IMR-90 (cell line): ENCODE results near the gene KDM1A. TPM values are rescaled to one million over a fixed set of nuclear protein-coding genes. Genes with fewer than 3 reads are reported as not detected.

Source experiments
- ATAC-seq: fragments of 200-7000 bp; cut with Tn5 transposase; 2 replicates; pipeline ENCODE4 v1.9.1; 2020; ENCODE audit warnings: low read depth, mild to moderate bottlenecking, moderate library complexity
- BruUV-seq: library from RNA; stranded (reverse); fragments of 400-500 nt; replicated peaks from 2 replicates; lab custom pipeline; 2021; lab: Mats Ljungman, UMichigan
- CTCF ChIA-PET: fragments of 300-600 bp; formaldehyde crosslinking; extraction: SDS; loops from one replicate; lab custom pipeline; 2021; ENCODE audit warnings: antibody characterized with exemption; lab: Yijun Ruan, JAX
- POLR2A ChIA-PET: fragments of 300-600 bp; sonication (Branson Sonifier 250); formaldehyde crosslinking; loops from one replicate; lab custom pipeline; 2022; ENCODE audit warnings: antibody characterized with exemption; ENCODE audit not compliant: unreplicated experiment; lab: Charles Lee
- DNase-seq: peaks from one replicate; pipeline ENCODE4 v3.0.0; 2013
- H2AFZ ChIP-seq: replicated peaks from 2 replicates; pipeline ENCODE3; 2013; ENCODE audit warnings: low read length, mild to moderate bottlenecking; ENCODE audit not compliant: poor library complexity
- H2AK5ac ChIP-seq: 2 replicates; pipeline ENCODE4 v1.6.1; 2013; ENCODE audit warnings: low read depth, low read length, inconsistent platforms
- H2AK9ac ChIP-seq: replicated peaks from 2 replicates; pipeline ENCODE3; 2013; ENCODE audit warnings: mild to moderate bottlenecking, low read depth, low read length, moderate library complexity; ENCODE audit not compliant: poor library complexity
- H2BK120ac ChIP-seq: 2 replicates; pipeline ENCODE4 v1.6.1; 2013; ENCODE audit warnings: low read depth, low read length, inconsistent platforms
- H2BK15ac ChIP-seq: 3 replicates; pipeline ENCODE4 v1.6.1; 2013; ENCODE audit warnings: low read depth, low read length, inconsistent platforms
- H2BK20ac ChIP-seq: 2 replicates; pipeline ENCODE4 v1.6.1; 2013; ENCODE audit warnings: low read depth, mild to moderate bottlenecking, inconsistent platforms, low read length, moderate library complexity
- H2BK5ac ChIP-seq: 2 replicates; pipeline ENCODE4 v1.6.1; 2013; ENCODE audit warnings: mild to moderate bottlenecking, low read depth, low read length, inconsistent platforms; ENCODE audit not compliant: poor library complexity, severe bottlenecking
- H3K14ac ChIP-seq: replicated peaks from 2 replicates; pipeline ENCODE4 v1.6.1; 2013; ENCODE audit warnings: low read depth, low read length, inconsistent platforms
- H3K18ac ChIP-seq: 2 replicates; pipeline ENCODE4 v1.6.1; 2013; ENCODE audit warnings: low read depth, low read length, control low read depth
- H3K23ac ChIP-seq: 2 replicates; pipeline ENCODE4 v1.6.1; 2013; ENCODE audit warnings: low read depth, low read length, inconsistent platforms
- H3K27ac ChIP-seq: 2 replicates; pipeline ENCODE4 v1.5.1; 2013; ENCODE audit warnings: mild to moderate bottlenecking, control low read depth, low read length; ENCODE audit not compliant: insufficient read depth
- H3K27me3 ChIP-seq: 2 replicates; pipeline ENCODE4 v1.6.1; 2013; ENCODE audit warnings: low read length; ENCODE audit not compliant: control insufficient read depth, insufficient read depth
- H3K36me3 ChIP-seq: 2 replicates; pipeline ENCODE4 v1.6.1; 2013; ENCODE audit warnings: low read length, mixed read lengths; ENCODE audit not compliant: control insufficient read depth, insufficient read depth
- H3K4ac ChIP-seq: 2 replicates; pipeline ENCODE4 v1.6.1; 2013; ENCODE audit warnings: low read depth, low read length, inconsistent platforms
- H3K4me1 ChIP-seq: 2 replicates; pipeline ENCODE4 v1.6.1; 2013; ENCODE audit warnings: low read length, mixed read lengths; ENCODE audit not compliant: control insufficient read depth, insufficient read depth
- H3K4me2 ChIP-seq: 2 replicates; pipeline ENCODE4 v1.6.1; 2013; ENCODE audit warnings: low read depth, mild to moderate bottlenecking, control low read depth, low read length, moderate library complexity
- H3K4me3 ChIP-seq: 2 replicates; pipeline ENCODE4 v1.5.1; 2013; ENCODE audit warnings: low read depth, mild to moderate bottlenecking, control low read depth, low read length, moderate library complexity; ENCODE audit not compliant: insufficient read depth
- H3K56ac ChIP-seq: 2 replicates; pipeline ENCODE4 v1.6.1; 2013; ENCODE audit warnings: low read length, inconsistent platforms; ENCODE audit not compliant: insufficient read depth; ENCODE audit errors: extremely low read depth
- H3K79me1 ChIP-seq, 2 experiments: 2 replicates each; pipeline ENCODE4 v1.6.1; 2013; ENCODE audit warnings: low read length in 2 of 2, inconsistent platforms in 1 of 2, low read depth in 1 of 2
- H3K9ac ChIP-seq: 2 replicates; pipeline ENCODE4 v1.6.1; 2013; ENCODE audit warnings: low read depth, low read length, control low read depth
- H3K9me1 ChIP-seq: 2 replicates; pipeline ENCODE4 v1.6.1; 2013; ENCODE audit warnings: low read length, inconsistent platforms; ENCODE audit not compliant: insufficient read depth
- H3K9me3 ChIP-seq: 2 replicates; pipeline ENCODE4 v1.6.1; 2013; ENCODE audit warnings: low read length; ENCODE audit not compliant: control insufficient read depth, insufficient read depth
- H4K20me1 ChIP-seq: 2 replicates; pipeline ENCODE4 v1.6.1; 2013; ENCODE audit warnings: low read length, inconsistent platforms; ENCODE audit not compliant: insufficient read depth
- H4K5ac ChIP-seq: 2 replicates; pipeline ENCODE4 v1.6.1; 2013; ENCODE audit warnings: mild to moderate bottlenecking, low read depth, low read length, control low read depth
- H4K8ac ChIP-seq, 2 experiments: 2 replicates each; pipeline ENCODE4 v1.6.1; 2013; ENCODE audit warnings: low read depth in 2 of 2, low read length in 2 of 2, control low read depth in 1 of 2, inconsistent platforms in 1 of 2
- H4K91ac ChIP-seq: 2 replicates; pipeline ENCODE4 v1.6.1; 2013; ENCODE audit warnings: low read depth, low read length, inconsistent platforms; ENCODE audit not compliant: insufficient read depth
- BHLHE40 ChIP-seq: fragments of 150-350 bp; IDR thresholded peaks from 2 replicates; pipeline ENCODE4 v1.6.1; 2016; ENCODE audit warnings: mild to moderate bottlenecking, low read depth, low read length
- CEBPB ChIP-seq: IDR thresholded peaks from 2 replicates; pipeline ENCODE4 v1.6.1; 2012; ENCODE audit warnings: low read depth, low read length, improper control_type of control experiment
- CHD1 ChIP-seq: IDR thresholded peaks from 2 replicates; pipeline ENCODE4 v1.6.1; 2012; ENCODE audit warnings: low read depth, low read length, improper control_type of control experiment
- CTCF ChIP-seq: conservative IDR thresholded peaks from 2 replicates; pipeline ENCODE4 v1.5.1; 2012; ENCODE audit warnings: mild to moderate bottlenecking, low read depth, low read length, improper control_type of control experiment
- ELK1 ChIP-seq: fragments of 150-350 bp; IDR thresholded peaks from 2 replicates; pipeline ENCODE4 v1.6.1; 2016; ENCODE audit warnings: low read depth, mild to moderate bottlenecking, low read length, moderate library complexity, borderline replicate concordance
- FOS ChIP-seq: fragments of 150-350 bp; IDR thresholded peaks from 2 replicates; pipeline ENCODE4 v1.6.1; 2016; ENCODE audit warnings: low read depth, low read length
- MAFK ChIP-seq: IDR thresholded peaks from 2 replicates; pipeline ENCODE4 v1.6.1; 2012; ENCODE audit warnings: low read depth, low read length, improper control_type of control experiment
- MAZ ChIP-seq: IDR thresholded peaks from 2 replicates; pipeline ENCODE4 v1.6.1; 2012; ENCODE audit warnings: low read depth, mild to moderate bottlenecking, low read length, improper control_type of control experiment, moderate library complexity, borderline replicate concordance
- MXI1 ChIP-seq: IDR thresholded peaks from 2 replicates; pipeline ENCODE4 v1.6.1; 2012; ENCODE audit warnings: low read depth, mild to moderate bottlenecking, low read length, moderate library complexity, borderline replicate concordance
- NFE2L2 ChIP-seq: fragments of 150-350 bp; IDR thresholded peaks from 2 replicates; pipeline ENCODE4 v1.6.1; 2016; ENCODE audit warnings: low read depth, mild to moderate bottlenecking, low read length
- POLR2A ChIP-seq: IDR thresholded peaks from 2 replicates; pipeline ENCODE4 v1.6.1; 2012; ENCODE audit warnings: mild to moderate bottlenecking, low read depth, low read length
- RAD21 ChIP-seq: IDR thresholded peaks from 2 replicates; pipeline ENCODE4 v1.6.1; 2012; ENCODE audit warnings: low read length, improper control_type of control experiment
- RCOR1 ChIP-seq: IDR thresholded peaks from 2 replicates; pipeline ENCODE4 v1.6.1; 2012; ENCODE audit warnings: mild to moderate bottlenecking, low read length, improper control_type of control experiment; ENCODE audit not compliant: insufficient replicate concordance
- RFX5 ChIP-seq: IDR thresholded peaks from 2 replicates; pipeline ENCODE4 v1.8.0; 2012; ENCODE audit warnings: low read depth, mild to moderate bottlenecking, low read length, moderate library complexity
- SMC3 ChIP-seq: fragments of 150-350 bp; IDR thresholded peaks from 2 replicates; pipeline ENCODE4 v1.6.1; 2016; ENCODE audit warnings: low read depth, mild to moderate bottlenecking, antibody characterized with exemption, low read length, moderate library complexity
- WGBS, 2 experiments: methylation state at CpG; one replicate each; pipeline versions ENCODE4 v1.1.5 to v1.1.7; 2013; ENCODE audit warnings: missing lambda C conversion rate in 2 of 2; ENCODE audit not compliant: insufficient read length in 1 of 2; ENCODE audit errors: extremely low coverage in 2 of 2; 5-methylcytosine and 5-hydroxymethylcytosine counted together
- dilution Hi-C: fragments of 300-500 bp; cut with HindIII; formaldehyde crosslinking; loops from one replicate; pipeline ENCODE4 v1.14.3; 2018; ENCODE audit warnings: low sequenced_read_pairs; ENCODE audit not compliant: unreplicated experiment
- in situ Hi-C: fragments of 300-500 bp; cut with MboI; formaldehyde crosslinking; loops from 3 replicates; pipeline ENCODE4 v1.14.3; 2019; ENCODE audit warnings: low sequenced_read_pairs, inconsistent platforms, mixed read lengths
- intact Hi-C: fragments of 100-400 bp; cut with micrococcal nuclease; formaldehyde crosslinking; loops from 2 replicates; pipeline ENCODE4 v1.10.0; 2022
- polyA plus RNA-seq, 3 experiments: library from polyadenylated mRNA; depleted of rRNA; stranded (reverse); fragments of >200 nt; gene quantifications; 2 replicates each; pipeline ENCODE4 v1.2.3, GENCODE V29; 2012; ENCODE audit warnings: low replicate concordance in 1 of 3
- total RNA-seq: library from RNA; depleted of rRNA; stranded (reverse); fragments of >200 nt; gene quantifications from 2 replicates; pipeline ENCODE4 v1.2.3, GENCODE V29; 2012
- TF ChIP-seq, protein P1 (sequence below): fragments of 150-350 bp; IDR thresholded peaks from 2 replicates; pipeline ENCODE4 v1.6.1; 2017; ENCODE audit warnings: mild to moderate bottlenecking, antibody characterized with exemption, low read length, low read depth

Gene KDM1A
- total and polyA plus RNA-seq, 2 of the 4 experiments (the other 2 are of a cell fraction), result 58.7 to 104 TPM

GRCh38 chr1:23065385-23065784 is 46.1 kb downstream of the KDM1A start:
- dilution Hi-C loops (no loop called here), in situ Hi-C loops (no loop called here), intact Hi-C loops (loop anchor here (2.0 kb wide), 1 partner anchor 39 kb away; no protein-coding TSS in a partner anchor)
- Histone ChIP-seq H3K14ac (no peak overlapping the region), H3K9me3 (no peaks in the 10 kb centered on the region), H3K18ac (no peak overlapping the region), H2BK20ac (no peak overlapping the region), H3K27me3 (no peaks in the 10 kb centered on the region), H4K5ac (no peak overlapping the region), H3K4me1 (0 out of 2 replicates have a peak, but pooled peaks cover 1% of the 10 kb centered on the region), H3K4ac (no peak overlapping the region), H2AK5ac (no peak overlapping the region), H3K4me3 (no peak overlapping the region), H4K20me1 (no peaks in the 10 kb centered on the region), H2BK5ac (no peak overlapping the region), H3K4me2 (no peak overlapping the region), H4K91ac (no peak overlapping the region), H2AK9ac (no peak overlapping the region), H2AFZ (no peak overlapping the region), H3K23ac (no peak overlapping the region), H3K9ac (no peak overlapping the region), H2BK15ac (no peak overlapping the region), H4K8ac (no peak overlapping the region), H2BK120ac (no peak overlapping the region), H3K56ac (no peak overlapping the region), H3K79me1 (peaks cover 27 to 33% of the 10 kb centered on the region in 2 experiments), H3K36me3 (peaks cover 29% of the 10 kb centered on the region), H3K9me1 (no peaks in the 10 kb centered on the region), H3K27ac (no peak overlapping the region)
- no CpG with 5 or more reads among the region's 2 CpGs for WGBS, 2 experiments
- BruUV-seq, result no TSS peak
- CTCF ChIA-PET, result no interaction called here
- POLR2A ChIA-PET, result no interaction called here
- no peak for DNase-seq
- no peak for ATAC-seq
- no peak for TF ChIP-seq POLR2A
- TF ChIP-seq FOS, result no peak
- TF ChIP-seq CHD1, result no peak
- no peak for TF ChIP-seq NFE2L2
- no peak for TF ChIP-seq RCOR1
- TF ChIP-seq BHLHE40, result no peak
- no peak for TF ChIP-seq SMC3
- no peak for TF ChIP-seq MAFK
- TF ChIP-seq MXI1, result no peak
- TF ChIP-seq RFX5, result no peak
- no peak for TF ChIP-seq RAD21
- TF ChIP-seq, protein P1, sequence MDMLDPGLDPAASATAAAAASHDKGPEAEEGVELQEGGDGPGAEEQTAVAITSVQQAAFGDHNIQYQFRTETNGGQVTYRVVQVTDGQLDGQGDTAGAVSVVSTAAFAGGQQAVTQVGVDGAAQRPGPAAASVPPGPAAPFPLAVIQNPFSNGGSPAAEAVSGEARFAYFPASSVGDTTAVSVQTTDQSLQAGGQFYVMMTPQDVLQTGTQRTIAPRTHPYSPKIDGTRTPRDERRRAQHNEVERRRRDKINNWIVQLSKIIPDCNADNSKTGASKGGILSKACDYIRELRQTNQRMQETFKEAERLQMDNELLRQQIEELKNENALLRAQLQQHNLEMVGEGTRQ, result no peak
- no peak for TF ChIP-seq ELK1
- TF ChIP-seq MAZ, result no peak
- no peak for TF ChIP-seq CTCF
- TF ChIP-seq CEBPB, result no peak
